Uterus (tissue), 2 donors: ENCODE measurements around the gene ST8SIA5.

ENCODE experiments used
- CTCF ChIP-seq, 4 experiments: fragments of 200-600 bp in 2 of 4; fragments of 450-650 bp in 2 of 4; sonication (generic) in 2 of 4; IDR thresholded peaks; one replicate each; pipeline ENCODE4 v1.5.1; 2016 to 2019; ENCODE audit warnings: antibody characterized with exemption in 4 of 4, mild to moderate bottlenecking in 2 of 4, moderate library complexity in 1 of 4
- POLR2A ChIP-seq, 2 donors: fragments of 450-650 bp; IDR thresholded peaks; one replicate each; pipeline ENCODE4 v1.6.1; 2016; ENCODE audit warnings: antibody characterized with exemption in 2 of 2, mild to moderate bottlenecking in 1 of 2, moderate library complexity in 1 of 2

GRCh38 chr18:46688853-46689525 lies 67.9 kb downstream of the ST8SIA5 start:
- no peak for TF ChIP-seq CTCF (IDR thresholded peaks at IDR 0.05)
- TF ChIP-seq POLR2A (IDR thresholded peaks at IDR 0.05), result no peak
